ENCODE measurements around the gene MFSD2A.

DNA sequence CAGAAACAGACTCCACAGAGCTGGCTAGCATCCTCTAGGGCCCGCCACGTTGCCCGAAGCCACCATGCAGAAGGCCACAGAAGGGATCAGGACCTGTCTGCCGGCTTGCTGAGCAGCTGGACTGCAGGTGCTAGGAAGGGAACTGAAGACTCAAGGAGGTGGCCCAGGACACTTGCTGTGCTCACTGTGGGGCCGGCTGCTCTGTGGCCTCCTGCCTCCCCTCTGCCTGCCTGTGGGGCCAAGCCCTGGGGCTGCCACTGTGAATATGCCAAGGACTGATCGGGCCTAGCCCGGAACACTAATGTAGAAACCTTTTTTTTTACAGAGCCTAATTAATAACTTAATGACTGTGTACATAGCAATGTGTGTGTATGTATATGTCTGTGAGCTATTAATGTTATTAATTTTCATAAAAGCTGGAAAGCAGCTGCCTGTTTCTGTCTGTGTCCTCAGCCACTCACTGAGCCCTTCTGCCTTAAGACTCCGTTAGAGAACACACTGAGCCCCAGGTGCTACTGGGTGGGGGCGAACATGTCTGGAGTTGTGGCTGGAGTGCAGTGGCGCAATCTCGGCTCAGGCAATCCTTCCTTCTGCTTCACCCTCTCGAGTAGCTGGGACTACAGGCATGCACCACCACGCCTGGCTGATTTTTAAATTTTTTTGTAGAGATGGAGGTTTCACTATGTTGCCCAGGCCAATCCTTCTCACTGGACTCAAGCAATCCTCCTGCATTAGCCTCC is 14.8 kb downstream of the MFSD2A start:
- no peak for TF ChIP-seq EZH2phosphoT487 (IDR thresholded peaks at IDR 0.05; ENCODE audit: borderline replicate concordance, low read length)
- TF ChIP-seq CTCF (conservative IDR thresholded peaks at IDR 0.05; ENCODE audit: low read depth, low read length): no peak

Measured in PC-3 (cell line).